ENCODE results near the gene TSHZ2. TPM values are rescaled to one million over a fixed set of nuclear protein-coding genes. Genes with fewer than 3 reads are reported as not detected.

The TSHZ2 gene
- total and polyA plus RNA-seq, 9 of the 15 experiments (the other 6 are each of a cell fraction or from before 2014, with no cell fraction given): 0.03 to 0.20 (median 0.05) TPM; not detected in 4

GRCh38 chr20:53244711-53245110 lies 272.6 kb downstream of the TSHZ2 start (continued):
- TF ChIP-seq, protein P1, sequence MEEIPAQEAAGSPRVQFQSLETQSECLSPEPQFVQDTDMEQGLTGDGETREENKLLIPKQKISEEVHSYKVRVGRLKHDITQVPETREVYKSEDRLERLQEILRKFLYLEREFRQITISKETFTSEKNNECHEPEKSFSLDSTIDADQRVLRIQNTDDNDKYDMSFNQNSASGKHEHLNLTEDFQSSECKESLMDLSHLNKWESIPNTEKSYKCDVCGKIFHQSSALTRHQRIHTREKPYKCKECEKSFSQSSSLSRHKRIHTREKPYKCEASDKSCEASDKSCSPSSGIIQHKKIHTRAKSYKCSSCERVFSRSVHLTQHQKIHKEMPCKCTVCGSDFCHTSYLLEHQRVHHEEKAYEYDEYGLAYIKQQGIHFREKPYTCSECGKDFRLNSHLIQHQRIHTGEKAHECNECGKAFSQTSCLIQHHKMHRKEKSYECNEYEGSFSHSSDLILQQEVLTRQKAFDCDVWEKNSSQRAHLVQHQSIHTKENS (CRISPR knock-in tag; IDR thresholded peaks at IDR 0.05): no peak
- TF ChIP-seq ZBTB17 (CRISPR knock-in tag; IDR thresholded peaks at IDR 0.05): no peak
- no peak for TF ChIP-seq PRDM10 (IDR thresholded peaks at IDR 0.05; ENCODE audit: partially characterized antibody)

DNA sequence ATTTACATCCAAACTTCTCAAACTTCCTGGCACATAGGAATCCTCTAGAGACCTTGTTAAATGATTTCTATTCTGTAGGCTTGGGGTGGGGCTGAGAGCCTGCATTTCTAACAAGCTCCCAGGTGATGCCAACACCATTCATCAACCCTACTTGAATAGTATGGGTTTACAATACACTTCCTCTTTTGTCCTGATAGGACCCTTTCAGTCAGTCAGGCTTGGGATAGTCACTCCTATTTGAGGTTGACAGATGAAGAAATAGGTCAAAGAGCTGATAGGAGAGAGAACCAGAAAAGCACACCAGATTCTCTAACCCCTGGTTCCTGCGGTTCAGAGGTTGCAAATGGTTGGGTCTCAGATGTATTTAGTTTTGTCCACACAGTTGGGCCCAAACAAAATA lies 273.4 kb downstream of the TSHZ2 start:
- POLR2A ChIA-PET: no interaction called here
- H3K4me3 ChIP-seq: no peak overlapping the region
- H4K20me1 ChIP-seq (replicated peaks; ENCODE audit: control insufficient read depth, insufficient read depth, low read length): no peaks in the 10 kb centered on the region
- no peaks in the 10 kb centered on the region for H3K9me3 ChIP-seq (replicated peaks; ENCODE audit: control insufficient read depth, insufficient read depth, low read depth, low read length)
- H3K36me3 ChIP-seq (ENCODE audit: control insufficient read depth, insufficient read depth, low read length): no peaks in the 10 kb centered on the region
- H3K27ac ChIP-seq (ENCODE audit: extremely low read depth, low read depth, low read length): no peak overlapping the region
- CTCF ChIA-PET (ENCODE audit: low intra/inter-chr PET ratio): no interaction called here
- no peak for ATAC-seq
- BruUV-seq (replicated peaks): no TSS peak
- no peak overlapping the region for H2AFZ ChIP-seq (ENCODE audit: low read depth, low read length)
- no peak for DNase-seq (ENCODE audit: extremely low read depth in 1 of 4, low spot score in 3 of 4)
- no peaks in the 10 kb centered on the region for H3K9me1 ChIP-seq (ENCODE audit: control insufficient read depth, insufficient read depth, low read length)
- no peak overlapping the region for H3K9ac ChIP-seq (ENCODE audit: insufficient read depth in 1 of 2, low read depth in 2 of 2, low read length in 2 of 2)
- H3K27me3 ChIP-seq (ENCODE audit: control insufficient read depth in 2 of 2, insufficient read depth in 2 of 2, low read length in 2 of 2): peaks cover 7 to 11% of the 10 kb centered on the region in 2 experiments
- in situ Hi-C loops (cut with MboI): no loop called here
- FAIRE-seq: no peak
- H3K4me2 ChIP-seq (ENCODE audit: insufficient read depth, low read length): no peak overlapping the region
- H3K79me2 ChIP-seq (ENCODE audit: control insufficient read depth, insufficient read depth, low read length): no peaks in the 10 kb centered on the region
- intact Hi-C loops (cut with micrococcal nuclease): no loop called here
- 9% methylated on average over 1 of the region's 1 CpG for WGBS (ENCODE audit: insufficient coverage, low coverage, missing lambda C conversion rate)
- no peaks in the 10 kb centered on the region for H3K4me1 ChIP-seq (replicated peaks in 1 of 2; ENCODE audit: control insufficient read depth in 2 of 2, insufficient read depth in 2 of 2, low read length in 2 of 2)
- no peak for TF ChIP-seq TSC22D4 (tag; IDR thresholded peaks at IDR 0.05)
- no peak for TF ChIP-seq NELFE (IDR thresholded peaks at IDR 0.05; ENCODE audit: insufficient read depth, insufficient read length)
- no peak for TF ChIP-seq MEF2D (tag; conservative IDR thresholded peaks at IDR 0.05; ENCODE audit: low read depth)
- TF ChIP-seq SPI1 (IDR thresholded peaks at IDR 0.05; ENCODE audit: borderline replicate concordance, low read depth, low read length): peak; percentile 92
